Lung (tissue), 12 donors: ENCODE data around the gene CDKAL1. TPM values are rescaled to one million over a fixed set of nuclear protein-coding genes. Genes with fewer than 3 reads are reported as not detected.

Experiments used
- ATAC-seq: fragments of 200-7000 bp; cut with Tn5 transposase; one replicate; pipeline ENCODE4 v1.9.1; 2020; ENCODE audit warnings: moderate number of reproducible peaks; ENCODE audit not compliant: insufficient read depth, low FRiP score
- DNase-seq, 3 donors: peaks; one replicate each; pipeline ENCODE4 v3.0.0-alpha.2; 2013 to 2017
- H3K27ac ChIP-seq, 2 donors: one replicate each; pipeline ENCODE4 v1.5.1; 2013; ENCODE audit warnings: mild to moderate bottlenecking in 2 of 2, moderate library complexity in 2 of 2, control low read depth in 1 of 2, inconsistent platforms in 1 of 2, low read depth in 1 of 2, low read length in 1 of 2
- H3K27me3 ChIP-seq, 3 donors: one replicate each; pipeline ENCODE4 v1.5.1; 2013; ENCODE audit warnings: low read length in 2 of 3; ENCODE audit not compliant: control insufficient read depth in 3 of 3, insufficient read depth in 3 of 3
- H3K36me3 ChIP-seq, 4 donors: one replicate each; pipeline ENCODE4 v1.5.1; 2013; ENCODE audit warnings: low read length in 4 of 4, mild to moderate bottlenecking in 1 of 4, moderate library complexity in 1 of 4; ENCODE audit not compliant: control insufficient read depth in 4 of 4, insufficient read depth in 4 of 4
- H3K4me1 ChIP-seq, 5 donors: one replicate each; pipeline ENCODE4 v1.5.1; 2013; ENCODE audit warnings: low read length in 5 of 5, mild to moderate bottlenecking in 2 of 5, moderate library complexity in 1 of 5; ENCODE audit not compliant: control insufficient read depth in 5 of 5, insufficient read depth in 5 of 5
- H3K4me3 ChIP-seq: one replicate; pipeline ENCODE4 v1.5.1; 2013; ENCODE audit warnings: mild to moderate bottlenecking, control low read depth, moderate library complexity
- H3K9ac ChIP-seq, 2 donors: one replicate each; pipeline ENCODE4 v1.5.1; 2013; ENCODE audit warnings: low read length in 2 of 2, control low read depth in 1 of 2; ENCODE audit not compliant: insufficient read depth in 1 of 2
- H3K9me3 ChIP-seq, 4 donors: one replicate each; pipeline ENCODE4 v1.5.1; 2013; ENCODE audit warnings: low read length in 3 of 4, mild to moderate bottlenecking in 1 of 4, moderate library complexity in 1 of 4; ENCODE audit not compliant: control insufficient read depth in 4 of 4, insufficient read depth in 3 of 4
- WGBS, 2 donors: extraction: QIAGEN DNeasy Blood & Tissue Kit; methylation state at CpG; one replicate each; pipeline ENCODE4 v1.1.7; 2013; 5-methylcytosine and 5-hydroxymethylcytosine counted together
- polyA plus RNA-seq, 2 donors: library from polyadenylated mRNA; stranded (reverse); fragments of 200-250 nt; gene quantifications; one replicate each; pipeline ENCODE4 v1.2.1, GENCODE V29; 2013
- total RNA-seq, 2 donors: library from RNA; depleted of rRNA in 1 of 2; stranded (reverse); fragments of >200 nt in 1 of 2; gene quantifications; one replicate each; pipeline ENCODE4 v1.2.1, GENCODE V29; 2014 to 2021
- TF ChIP-seq, protein P1 (sequence below): IDR thresholded peaks from 2 replicates; pipeline ENCODE4 v1.5.1; 2012; ENCODE audit warnings: mild to moderate bottlenecking; ENCODE audit errors: control extremely low read depth, extremely low read depth
- donor health status: control.
- donor health status: control.
- donor health status: Bipolar disorder and iron deficiency.
- donor health status: healthy.
- donor health status: DM: yes; HTN: yes; CAD: no.

The CDKAL1 gene
- total and polyA plus RNA-seq, 4 donors = 4.0 to 39.0 (median 10.0) TPM

DNA sequence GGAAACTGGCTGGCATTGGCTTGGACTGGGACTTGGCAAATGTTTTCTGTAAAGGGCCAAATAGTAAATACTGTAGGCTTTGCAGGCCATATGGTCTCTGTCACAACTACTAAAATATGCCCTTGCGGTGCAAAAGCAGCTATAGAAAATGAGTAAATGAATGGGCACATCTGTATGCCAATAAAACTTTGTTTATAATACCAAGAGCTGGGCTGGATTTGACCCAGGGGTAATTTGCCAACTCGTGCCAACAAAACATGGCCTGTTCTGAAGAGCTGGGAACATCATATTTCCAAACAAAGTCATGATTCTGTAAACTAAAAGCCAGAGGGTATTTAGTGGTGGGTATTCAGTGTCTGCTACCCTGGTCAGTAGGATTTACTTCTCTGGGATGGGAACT lies 739.2 kb downstream of the CDKAL1 start:
- WGBS, 2 donors = 91% methylated on average over 2 of the region's 2 CpGs
- DNase-seq (no peak), ATAC-seq (no peak)
- H3K9me3 ChIP-seq = peaks cover 0 to 5% (median under 1%) of the 10 kb centered on the region in 4 donors
- H3K27me3 ChIP-seq = no peaks in the 10 kb centered on the region
- TF ChIP-seq, protein P1, sequence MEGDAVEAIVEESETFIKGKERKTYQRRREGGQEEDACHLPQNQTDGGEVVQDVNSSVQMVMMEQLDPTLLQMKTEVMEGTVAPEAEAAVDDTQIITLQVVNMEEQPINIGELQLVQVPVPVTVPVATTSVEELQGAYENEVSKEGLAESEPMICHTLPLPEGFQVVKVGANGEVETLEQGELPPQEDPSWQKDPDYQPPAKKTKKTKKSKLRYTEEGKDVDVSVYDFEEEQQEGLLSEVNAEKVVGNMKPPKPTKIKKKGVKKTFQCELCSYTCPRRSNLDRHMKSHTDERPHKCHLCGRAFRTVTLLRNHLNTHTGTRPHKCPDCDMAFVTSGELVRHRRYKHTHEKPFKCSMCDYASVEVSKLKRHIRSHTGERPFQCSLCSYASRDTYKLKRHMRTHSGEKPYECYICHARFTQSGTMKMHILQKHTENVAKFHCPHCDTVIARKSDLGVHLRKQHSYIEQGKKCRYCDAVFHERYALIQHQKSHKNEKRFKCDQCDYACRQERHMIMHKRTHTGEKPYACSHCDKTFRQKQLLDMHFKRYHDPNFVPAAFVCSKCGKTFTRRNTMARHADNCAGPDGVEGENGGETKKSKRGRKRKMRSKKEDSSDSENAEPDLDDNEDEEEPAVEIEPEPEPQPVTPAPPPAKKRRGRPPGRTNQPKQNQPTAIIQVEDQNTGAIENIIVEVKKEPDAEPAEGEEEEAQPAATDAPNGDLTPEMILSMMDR = no peak
- peaks cover 0 to 15% (median 0%) of the 10 kb centered on the region in 5 donors for H3K4me1 ChIP-seq
- no peak overlapping the region for H3K4me3 ChIP-seq
- H3K27ac ChIP-seq = no peak overlapping the region
- H3K9ac ChIP-seq = no peak overlapping the region
- H3K36me3 ChIP-seq = no peaks in the 10 kb centered on the region

- Histone ChIP-seq H3K4me3 (no peak overlapping the region), H3K4me1 (peaks cover 0 to 20% (median 0%) of the 10 kb centered on the region in 5 donors), H3K9ac (no peak overlapping the region), H3K9me3 (peaks cover 0 to 5% (median under 1%) of the 10 kb centered on the region in 4 donors), H3K27me3 (no peaks in the 10 kb centered on the region), H3K27ac (no peak overlapping the region), H3K36me3 (no peaks in the 10 kb centered on the region)
- TF ChIP-seq, protein P1 = no peak
- ATAC-seq = no peak
- WGBS, 2 donors = 84 to 89% methylated on average over 6 of the region's 6 CpGs
- no peak for DNase-seq
Measured at GRCh38 chr6:21274851-21275250, 740.6 kb downstream of the CDKAL1 start.

- H3K9me3 ChIP-seq = peaks cover 0 to 5% (median 0%) of the 10 kb centered on the region in 4 donors
- DNase-seq (no peak), ATAC-seq (no peak)
- H3K4me3 ChIP-seq = no peak overlapping the region
- no peak overlapping the region for H3K9ac ChIP-seq
- H3K36me3 ChIP-seq = no peaks in the 10 kb centered on the region
- WGBS, 2 donors = 83 to 91% methylated on average over 7 of the region's 7 CpGs
- peaks cover 0 to 16% (median 3%) of the 10 kb centered on the region in 5 donors for H3K4me1 ChIP-seq
- no peaks in the 10 kb centered on the region for H3K27me3 ChIP-seq
- H3K27ac ChIP-seq = no peak overlapping the region
- TF ChIP-seq, protein P1 = no peak
Measured at GRCh38 chr6:21277601-21278374, 743.5 kb downstream of the CDKAL1 start.
